Naive thymus-derived CD8-positive, alpha-beta T cell (primary cell): ENCODE measurements around the gene ANKRD13D. TPM values are rescaled to one million over a fixed set of nuclear protein-coding genes. Genes with fewer than 3 reads are reported as not detected.

ENCODE experiments used
- ATAC-seq, 2 donors: fragments of 150-1000 bp; cut with Tn5 transposase in 1 of 2; sonication (Bioruptor Pico), chemical (Tn5 transposase) in 1 of 2; 1 replicate in 1 of 2; 2 replicates in 1 of 2; pipeline ENCODE4 v1.10.0; 2021; ENCODE audit warnings: mild to moderate bottlenecking in 2 of 2, moderate library complexity in 2 of 2
- POLR2A ChIA-PET: fragments of 350-600 bp; sonication (Branson Sonifier 250); formaldehyde crosslinking; loops from one replicate; lab custom pipeline; 2021; ENCODE audit warnings: antibody characterized with exemption; lab: Charles Lee
- DNase-seq, 10 donors: peaks; one replicate each; pipeline versions ENCODE4 v3.0.0 to v3.0.0-alpha.2; 2020 to 2022
- H3K27ac Mint-ChIP-seq, 10 donors: one replicate each; pipeline ENCODE4 v1.8.0; 2020 to 2022; ENCODE audit warnings: mild to moderate bottlenecking in 10 of 10, mixed read lengths in 10 of 10, moderate library complexity in 4 of 10, inconsistent platforms in 1 of 10
- H3K27me3 Mint-ChIP-seq, 5 donors: one replicate each; pipeline ENCODE4 v1.8.0; 2021 to 2022; ENCODE audit warnings: mixed read lengths in 5 of 5
- H3K36me3 Mint-ChIP-seq, 3 donors: one replicate each; pipeline ENCODE4 v1.8.0; 2020 to 2022; ENCODE audit warnings: mixed read lengths in 3 of 3, mild to moderate bottlenecking in 2 of 3, inconsistent platforms in 1 of 3
- H3K4me1 Mint-ChIP-seq, 4 donors: one replicate each; pipeline ENCODE4 v1.8.0; 2021 to 2022; ENCODE audit warnings: mixed read lengths in 4 of 4
- H3K4me3 Mint-ChIP-seq, 10 donors: one replicate each; pipeline ENCODE4 v1.8.0; 2020 to 2022; ENCODE audit warnings: mild to moderate bottlenecking in 10 of 10, mixed read lengths in 10 of 10, moderate library complexity in 6 of 10, inconsistent platforms in 1 of 10
- H3K9me3 Mint-ChIP-seq, 9 donors: one replicate each; pipeline ENCODE4 v1.8.0; 2020 to 2022; ENCODE audit warnings: mixed read lengths in 9 of 9, mild to moderate bottlenecking in 3 of 9, inconsistent platforms in 1 of 9, moderate library complexity in 1 of 9
- polyA plus RNA-seq, 3 donors: library from polyadenylated mRNA; unstranded; fragments of 300-500 nt; fragmentation: Illumina TruSeq; gene quantifications; one replicate each; pipeline ENCODE4 v1.2.3, GENCODE V29; 2021
- total RNA-seq, 8 experiments: library from RNA in 2 of 8; stranded (reverse) in 2 of 8; gene quantifications; one replicate each; pipeline ENCODE4 v1.2.3 and lab custom pipeline; 2021 to 2026

Gene ANKRD13D
- total and polyA plus RNA-seq, 5 experiments from 2014 or later, result 6.0 to 206 (median 18.3) TPM

GRCh38 chr11:67345247-67345919 lies 56.3 kb downstream of the ANKRD13D start:
- Mint-ChIP-seq H3K4me3 (peak overlapping the region in 8 of 10 donors; percentile 32 to 83 (median 66)), H3K4me1 (peaks cover 29 to 60% (median 55%) of the 10 kb centered on the region in 4 donors), H3K9me3 (no peaks in the 10 kb centered on the region), H3K27me3 (no peaks in the 10 kb centered on the region), H3K27ac (peak overlapping the region; percentile 89 to 99 (median 94)), H3K36me3 (no peaks in the 10 kb centered on the region)
- peak; percentile 61 to 75 for ATAC-seq
- peak in 1 of 10 donors; percentile 21 for DNase-seq
- POLR2A ChIA-PET, result interaction anchor here (0.5 to 5.4 kb wide), 40 partner anchors 9 to 723 kb away, joined by 3 to 81 read pairs (median 5); partner anchors contain the start of genes AIP, ANKRD13D, GRK2 and KDM2A

DNA sequence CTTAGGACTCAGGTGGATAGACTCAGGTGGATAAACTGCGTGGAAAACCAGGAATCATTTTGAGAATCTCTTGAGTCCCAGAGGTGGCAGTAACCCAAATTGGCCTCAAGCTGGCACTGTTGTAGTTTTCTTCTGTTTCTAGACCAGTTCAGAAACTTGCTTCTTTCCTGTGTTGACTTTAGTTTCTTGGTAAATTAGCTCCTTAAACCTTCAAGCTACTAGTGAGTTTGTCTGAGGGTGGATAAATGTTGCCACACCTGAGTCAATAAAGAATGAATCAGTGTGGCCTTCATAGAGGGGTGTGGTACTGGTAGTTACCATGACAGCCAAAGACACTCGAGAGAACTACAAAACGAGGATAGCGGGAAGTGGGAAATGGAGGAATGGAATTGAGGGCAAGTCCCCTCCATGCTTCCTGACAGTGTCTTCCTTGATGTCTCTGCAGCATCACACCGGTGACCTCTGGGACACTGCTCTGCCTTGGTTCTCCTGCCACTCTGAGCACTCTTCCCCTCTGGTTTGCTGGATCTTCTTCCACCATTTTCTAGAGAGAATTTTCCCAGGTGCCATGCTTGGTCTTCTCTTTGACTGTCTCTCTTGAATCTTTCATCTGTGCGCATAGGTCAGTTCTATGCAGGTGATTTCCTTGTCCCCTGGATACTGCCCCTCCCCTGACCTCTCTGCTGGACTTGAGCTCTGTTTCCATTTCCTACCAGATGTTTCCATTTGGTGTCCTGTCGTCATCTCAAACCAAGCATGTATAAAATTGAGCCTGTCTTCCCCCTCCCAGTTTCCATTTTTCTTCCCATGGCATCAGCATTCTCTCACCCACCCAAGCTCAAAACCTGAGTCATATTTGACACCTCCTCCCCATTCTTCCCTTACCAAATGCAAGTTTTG lies 57.1 kb downstream of the ANKRD13D start:
- Mint-ChIP-seq H3K27me3 (no peaks in the 10 kb centered on the region), H3K4me3 (peak overlapping the region in 8 of 10 donors; percentile 12 to 76 (median 66)), H3K4me1 (peaks cover 29 to 65% (median 61%) of the 10 kb centered on the region in 4 donors), H3K36me3 (no peaks in the 10 kb centered on the region), H3K9me3 (no peaks in the 10 kb centered on the region), H3K27ac (peak overlapping the region in 9 of 10 donors; percentile 89 to 99 (median 94))
- ATAC-seq (peak; percentile 58 to 74), DNase-seq (peak in 3 of 10 donors; percentile 29 to 57 (median 47))
- POLR2A ChIA-PET, result interaction anchor here (0.5 to 5.4 kb wide), 34 partner anchors 8 to 724 kb away, joined by 3 to 81 read pairs (median 5); partner anchors contain the start of genes AIP, ANKRD13D, GRK2 and KDM2A

GRCh38 chr11:67347964-67348749 lies 59.1 kb downstream of the ANKRD13D start:
- Mint-ChIP-seq H3K9me3 (no peaks in the 10 kb centered on the region), H3K4me1 (peaks cover 33 to 76% (median 74%) of the 10 kb centered on the region in 4 donors), H3K27me3 (no peaks in the 10 kb centered on the region), H3K36me3 (no peaks in the 10 kb centered on the region), H3K27ac (peak overlapping the region in 9 of 10 donors; percentile 61 to 94 (median 77)), H3K4me3 (no peak overlapping the region)
- DNase-seq (no peak), ATAC-seq (no peak)
- POLR2A ChIA-PET, result interaction anchor here (0.5 to 19.8 kb wide), 3 partner anchors 32 to 49 kb away, joined by 5 to 493 read pairs (median 6); partner anchors contain the start of genes CLCF1 and RAD9A

- no peak overlapping the region for H3K4me3 Mint-ChIP-seq
- peaks cover 36 to 80% (median 76%) of the 10 kb centered on the region in 4 donors for H3K4me1 Mint-ChIP-seq
- no peaks in the 10 kb centered on the region for H3K36me3 Mint-ChIP-seq
- H3K9me3 Mint-ChIP-seq, result no peaks in the 10 kb centered on the region
- DNase-seq, result no peak
- POLR2A ChIA-PET, result interaction anchor here (0.7 to 19.8 kb wide), 5 partner anchors 31 to 81 kb away, joined by 3 to 493 read pairs (median 5); partner anchors contain the start of genes CLCF1 and RAD9A
- no peaks in the 10 kb centered on the region for H3K27me3 Mint-ChIP-seq
- no peak for ATAC-seq
- H3K27ac Mint-ChIP-seq, result peak overlapping the region in 9 of 10 donors; percentile 69 to 94 (median 79)
Measured at GRCh38 chr11:67349036-67349435, 59.9 kb downstream of the ANKRD13D start.

GRCh38 chr11:67349457-67349856 lies 60.4 kb downstream of the ANKRD13D start:
- Mint-ChIP-seq H3K4me1 (peaks cover 33 to 80% (median 76%) of the 10 kb centered on the region in 4 donors), H3K4me3 (peak overlapping the region in 1 of 10 donors; percentile 6), H3K9me3 (no peaks in the 10 kb centered on the region), H3K27ac (peak overlapping the region; percentile 69 to 97 (median 82)), H3K27me3 (no peaks in the 10 kb centered on the region), H3K36me3 (no peaks in the 10 kb centered on the region)
- POLR2A ChIA-PET, result interaction anchor here (0.7 to 19.8 kb wide), 8 partner anchors 28 to 82 kb away, joined by 3 to 493 read pairs (median 4); partner anchors contain the start of genes CLCF1, RAD9A and TBC1D10C
- ATAC-seq (no peak), DNase-seq (no peak)

DNA sequence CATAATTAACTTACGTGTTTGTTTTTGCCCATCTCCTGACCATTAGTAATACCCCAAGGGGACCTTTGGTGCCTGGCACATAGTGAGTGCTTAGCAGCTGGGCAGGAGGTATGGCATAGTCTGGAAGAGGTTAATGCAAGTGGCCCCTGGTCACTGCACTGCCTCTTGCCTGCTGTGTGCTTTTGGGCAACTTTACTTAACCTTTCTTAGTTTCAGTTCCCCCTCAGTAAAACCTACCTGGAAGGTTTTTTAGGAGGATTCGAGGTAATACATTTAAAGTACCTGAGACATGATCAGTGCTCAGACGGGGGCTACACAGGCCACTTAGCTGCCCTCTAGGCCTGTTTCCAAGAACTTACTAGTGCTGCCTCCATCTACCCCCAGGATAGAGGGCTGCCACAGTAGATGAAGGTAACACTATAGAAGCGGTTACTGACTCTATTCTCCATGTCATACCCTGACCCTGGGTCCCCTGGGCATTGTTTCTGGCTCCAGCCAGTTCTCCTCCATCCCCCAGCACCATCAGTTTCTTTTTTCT lies 60.9 kb downstream of the ANKRD13D start:
- H3K27ac Mint-ChIP-seq, result peak overlapping the region; percentile 60 to 97 (median 82)

GRCh38 chr11:67351275-67352005 lies 62.3 kb downstream of the ANKRD13D start:
- Mint-ChIP-seq H3K27me3 (no peaks in the 10 kb centered on the region), H3K27ac (peak overlapping the region; percentile 92 to 100 (median 96)), H3K4me3 (peak overlapping the region; percentile 64 to 100 (median 96)), H3K36me3 (no peaks in the 10 kb centered on the region), H3K9me3 (no peaks in the 10 kb centered on the region), H3K4me1 (peaks cover 23 to 75% (median 62%) of the 10 kb centered on the region in 4 donors)
- POLR2A ChIA-PET, result interaction anchor here (0.7 to 19.8 kb wide), 20 partner anchors 13 to 154 kb away, joined by 3 to 493 read pairs (median 5); partner anchors contain the start of genes AIP, ANKRD13D, CLCF1 and GRK2
- peak in 1 of 2 donors; percentile 8 for ATAC-seq
- peak; percentile 39 to 76 (median 66) for DNase-seq

More for the DNA sequence above, 60.9 kb downstream of the ANKRD13D start:
- Mint-ChIP-seq H3K9me3 (no peaks in the 10 kb centered on the region), H3K36me3 (no peaks in the 10 kb centered on the region), H3K4me3 (peak overlapping the region in 2 of 10 donors; percentile 6 to 20), H3K4me1 (peaks cover 33 to 79% (median 75%) of the 10 kb centered on the region in 4 donors), H3K27me3 (no peaks in the 10 kb centered on the region)
- DNase-seq (no peak), ATAC-seq (no peak)
- POLR2A ChIA-PET, result interaction anchor here (0.7 to 19.8 kb wide), 10 partner anchors 28 to 91 kb away, joined by 3 to 493 read pairs (median 4); partner anchors contain the start of genes CLCF1, GRK2, RAD9A and TBC1D10C

Other genes with a start within 250 kb of the ANKRD13D start
- gene RHOD, start 232.5 kb upstream of the ANKRD13D start, total RNA-seq, result under 1 TPM in 1 of 2 experiments, not detected in 1; 0.99 TPM
- gene RHOD, start 232.5 kb upstream of the ANKRD13D start, polyA plus RNA-seq, result under 1 TPM in 2 of 3 donors, not detected in 1; 0.17 to 0.48 TPM
- 100 to 1,000 TPM; 280 TPM for gene KDM2A, start 170.0 kb upstream of the ANKRD13D start, total RNA-seq
- 10 to 100 TPM in 1 of 3 donors, 1 to 10 TPM in 2; 8.0 to 12.9 (median 9.9) TPM for gene KDM2A, start 170.0 kb upstream of the ANKRD13D start, polyA plus RNA-seq
- 100 to 1,000 TPM; 345 to 354 TPM for gene GRK2, start 22.8 kb upstream of the ANKRD13D start, total RNA-seq
- 10 to 100 TPM; 16.8 to 70.7 (median 31.1) TPM for gene GRK2, start 22.8 kb upstream of the ANKRD13D start, polyA plus RNA-seq
- 10 to 100 TPM; 18.1 to 25.3 TPM for gene SSH3, start 14.2 kb downstream of the ANKRD13D start, total RNA-seq
- gene SSH3, start 14.2 kb downstream of the ANKRD13D start, polyA plus RNA-seq, result 1 to 10 TPM; 1.7 to 4.5 (median 3.2) TPM
- gene POLD4, start 64.2 kb downstream of the ANKRD13D start, total RNA-seq, result 100 to 1,000 TPM; 102 to 110 TPM
- gene POLD4, start 64.2 kb downstream of the ANKRD13D start, polyA plus RNA-seq, result 100 to 1,000 TPM in 2 of 3 donors, 10 to 100 TPM in 1; 87.7 to 105 (median 102) TPM
- 1 to 10 TPM; 1.1 to 1.5 TPM for gene CLCF1, start 84.3 kb downstream of the ANKRD13D start, total RNA-seq
- under 1 TPM in 1 of 3 donors, not detected in 2; 0.58 TPM for gene CLCF1, start 84.3 kb downstream of the ANKRD13D start, polyA plus RNA-seq
- 10 to 100 TPM; 47.3 to 58.1 TPM for gene RAD9A, start 102.7 kb downstream of the ANKRD13D start, total RNA-seq
- gene RAD9A, start 102.7 kb downstream of the ANKRD13D start, polyA plus RNA-seq, result 1 to 10 TPM; 6.5 to 9.4 (median 6.6) TPM
- 100 to 1,000 TPM; 141 to 146 TPM for gene PPP1CA, start 112.6 kb downstream of the ANKRD13D start, total RNA-seq
- 100 to 1,000 TPM; 357 to 518 (median 403) TPM for gene PPP1CA, start 112.6 kb downstream of the ANKRD13D start, polyA plus RNA-seq
- 100 to 1,000 TPM; 403 to 419 TPM for gene TBC1D10C, start 114.8 kb downstream of the ANKRD13D start, total RNA-seq
- 100 to 1,000 TPM; 231 to 307 (median 251) TPM for gene TBC1D10C, start 114.8 kb downstream of the ANKRD13D start, polyA plus RNA-seq
- 10 to 100 TPM; 18.5 to 21.2 TPM for gene CARNS1, start 126.4 kb downstream of the ANKRD13D start, total RNA-seq
- gene CARNS1, start 126.4 kb downstream of the ANKRD13D start, polyA plus RNA-seq, result 1 to 10 TPM; 2.2 to 3.7 (median 2.3) TPM
- 10 to 100 TPM; 80.9 to 82.8 TPM for gene RPS6KB2, start 139.2 kb downstream of the ANKRD13D start, total RNA-seq
- gene RPS6KB2, start 139.2 kb downstream of the ANKRD13D start, polyA plus RNA-seq, result 10 to 100 TPM; 41.9 to 45.9 (median 43.2) TPM
- 100 to 1,000 TPM; 212 to 215 TPM for gene PTPRCAP, start 148.4 kb downstream of the ANKRD13D start, total RNA-seq
- 100 to 1,000 TPM; 647 to 717 (median 686) TPM for gene PTPRCAP, start 148.4 kb downstream of the ANKRD13D start, polyA plus RNA-seq
- 10 to 100 TPM; 21.2 to 22.3 TPM for gene CORO1B, start 154.2 kb downstream of the ANKRD13D start, total RNA-seq
- gene CORO1B, start 154.2 kb downstream of the ANKRD13D start, polyA plus RNA-seq, result 10 to 100 TPM in 1 of 3 donors, 1 to 10 TPM in 2; 9.2 to 12.6 (median 9.8) TPM
- gene GPR152, start 163.4 kb downstream of the ANKRD13D start, total RNA-seq, result not detected
- 1 to 10 TPM in 1 of 3 donors, under 1 TPM in 2; 0.20 to 1.2 (median 0.86) TPM for gene GPR152, start 163.4 kb downstream of the ANKRD13D start, polyA plus RNA-seq
- gene CABP4, start 166.1 kb downstream of the ANKRD13D start, total RNA-seq, result 1 to 10 TPM; 2.9 to 3.7 TPM
- under 1 TPM; 0.58 to 0.96 (median 0.62) TPM for gene CABP4, start 166.1 kb downstream of the ANKRD13D start, polyA plus RNA-seq
- gene TMEM134, start 179.9 kb downstream of the ANKRD13D start, total RNA-seq, result 100 to 1,000 TPM; 105 to 111 TPM
- gene TMEM134, start 179.9 kb downstream of the ANKRD13D start, polyA plus RNA-seq, result 100 to 1,000 TPM; 128 to 148 (median 144) TPM
- 100 to 1,000 TPM; 136 to 141 TPM for gene AIP, start 193.7 kb downstream of the ANKRD13D start, total RNA-seq
- 100 to 1,000 TPM; 146 to 169 (median 146) TPM for gene AIP, start 193.7 kb downstream of the ANKRD13D start, polyA plus RNA-seq
- 100 to 1,000 TPM; 118 to 120 TPM for gene PITPNM1, start 216.1 kb downstream of the ANKRD13D start, total RNA-seq
- 10 to 100 TPM; 13.8 to 36.5 (median 15.9) TPM for gene PITPNM1, start 216.1 kb downstream of the ANKRD13D start, polyA plus RNA-seq
- gene CDK2AP2, start 218.9 kb downstream of the ANKRD13D start, total RNA-seq, result 10 to 100 TPM; 41.8 to 46.4 TPM
- 10 to 100 TPM; 75.9 to 96.8 (median 79.5) TPM for gene CDK2AP2, start 218.9 kb downstream of the ANKRD13D start, polyA plus RNA-seq
- gene CABP2, start 234.1 kb downstream of the ANKRD13D start, total RNA-seq, result not detected
- not detected for gene CABP2, start 234.1 kb downstream of the ANKRD13D start, polyA plus RNA-seq